Left lung (tissue), 10 donors: ENCODE measurements around the gene PRR30. TPM values are rescaled to one million over a fixed set of nuclear protein-coding genes. Genes with fewer than 3 reads are reported as not detected.
"Not testable (repeated sequence)": the region's sequence is repeated elsewhere in the genome, so short reads cannot be mapped to it uniquely, and the experiment has no call there.

Experiments used
- ATAC-seq: fragments of 200-7000 bp; cut with Tn5 transposase; one replicate; pipeline ENCODE4 v1.9.1; 2020; ENCODE audit warnings: moderate library complexity
- DNase-seq, 4 donors: peaks; one replicate each; pipeline ENCODE4 v3.0.0-alpha.2; 2013 to 2020
- H3K27ac ChIP-seq, 2 donors: fragments of 200-600 bp; sonication (generic) in 1 of 2; one replicate each; pipeline versions ENCODE4 v1.5.0 to v1.8.0; 2020 to 2021
- H3K27me3 ChIP-seq, 2 donors: fragments of 200-600 bp; sonication (generic) in 1 of 2; one replicate each; pipeline versions ENCODE4 v1.5.0 to v1.8.0; 2020 to 2021
- H3K36me3 ChIP-seq, 2 donors: fragments of 200-600 bp; sonication (generic) in 1 of 2; one replicate each; pipeline versions ENCODE4 v1.5.0 to v1.8.0; 2020 to 2021
- H3K4me1 ChIP-seq, 2 donors: fragments of 200-600 bp; one replicate each; pipeline ENCODE4 v1.8.0; 2021
- H3K4me3 ChIP-seq, 2 donors: fragments of 200-600 bp; sonication (generic) in 1 of 2; one replicate each; pipeline versions ENCODE4 v1.5.0 to v1.8.0; 2020 to 2021; ENCODE audit warnings: mild to moderate bottlenecking in 1 of 2
- H3K9me3 ChIP-seq, 2 donors: fragments of 200-600 bp; sonication (generic) in 1 of 2; one replicate each; pipeline versions ENCODE4 v1.5.0 to v1.8.0; 2020 to 2021
- CTCF ChIP-seq, 2 donors: fragments of 200-600 bp; sonication (generic) in 1 of 2; IDR thresholded peaks; one replicate each; pipeline versions ENCODE4 v1.5.0 to v1.8.0; 2021; ENCODE audit warnings: antibody characterized with exemption in 2 of 2
- intact Hi-C, 2 donors: fragments of 100-400 bp; cut with DNase I; formaldehyde crosslinking; loops; one replicate each; pipeline versions ENCODE4 v1.11.2 to v1.14.2; 2022
- polyA plus RNA-seq, 6 donors: library from polyadenylated mRNA; unstranded; fragments of 120-200 nt; gene quantifications; one replicate each; pipeline ENCODE4 v1.2.1, GENCODE V29; 2013; ENCODE audit not compliant: insufficient read length in 6 of 6
- total RNA-seq, 2 donors: library from RNA; stranded (reverse); fragmentation: NEBNext Ultra II Directional; extraction: Animal tissue kit (Norgen Biotek cat#: 25700); gene quantifications; one replicate each; pipeline ENCODE4 v1.2.1, GENCODE V29; 2021
- donor health status: DM: no; HTN: yes; CAD: no.
- donor health status: DM: no; HTN: no; CAD: no.

PRR30 gene
- total and polyA plus RNA-seq, 8 donors, result not detected

GRCh38 chr2:27117995-27118524 is 21.1 kb downstream of the PRR30 start:
- no peak overlapping the region for H3K27ac ChIP-seq

GRCh38 chr2:27115519-27115918 is 23.7 kb downstream of the PRR30 start:
- Histone ChIP-seq H3K4me1 (peaks cover 5 to 11% of the 10 kb centered on the region in 2 donors), H3K27ac (no peak overlapping the region), H3K36me3 (no peaks in the 10 kb centered on the region), H3K27me3 (peaks cover 16 to 47% of the 10 kb centered on the region in 2 donors), H3K4me3 (no peak overlapping the region), H3K9me3 (no peaks in the 10 kb centered on the region)
- TF ChIP-seq CTCF (IDR thresholded peaks at IDR 0.05), result no peak
- ATAC-seq, result no peak
- DNase-seq, result no peak
- intact Hi-C loops, result no loop called here

More at GRCh38 chr2:27117995-27118524, 21.1 kb downstream of the PRR30 start:
- intact Hi-C loops, result no loop called here
- H3K27me3 ChIP-seq, result peaks cover 16 to 48% of the 10 kb centered on the region in 2 donors
- peaks cover 5 to 17% of the 10 kb centered on the region in 2 donors for H3K4me1 ChIP-seq
- H3K9me3 ChIP-seq, result no peaks in the 10 kb centered on the region
- no peaks in the 10 kb centered on the region for H3K36me3 ChIP-seq
- H3K4me3 ChIP-seq, result peak overlapping the region; percentile 24 to 28
- ATAC-seq (no peak), DNase-seq (no peak)
- no peak for TF ChIP-seq CTCF (IDR thresholded peaks at IDR 0.05)

GRCh38 chr2:27111392-27112078 is 27.7 kb downstream of the PRR30 start:
- ATAC-seq, DNase-seq, H3K9me3 ChIP-seq, H3K27me3 ChIP-seq, H3K4me1 ChIP-seq, intact Hi-C loops, H3K27ac ChIP-seq, H3K4me3 ChIP-seq, H3K36me3 ChIP-seq: not testable (repeated sequence)

- ATAC-seq, H3K27ac ChIP-seq, H3K36me3 ChIP-seq, H3K4me1 ChIP-seq, H3K9me3 ChIP-seq, DNase-seq, H3K4me3 ChIP-seq, intact Hi-C loops, H3K27me3 ChIP-seq: not testable (repeated sequence)
Observed at GRCh38 chr2:27110603-27111352, 28.4 kb downstream of the PRR30 start.

- ATAC-seq (no peak), DNase-seq (no peak)
- Histone ChIP-seq H3K27ac (no peak overlapping the region), H3K4me3 (no peak overlapping the region), H3K27me3 (peaks cover 0 to 4% of the 10 kb centered on the region in 2 donors), H3K36me3 (no peaks in the 10 kb centered on the region), H3K4me1 (no peaks in the 10 kb centered on the region), H3K9me3 (no peaks in the 10 kb centered on the region)
- intact Hi-C loops, result no loop called here
- no peak for TF ChIP-seq CTCF (IDR thresholded peaks at IDR 0.05)
Observed at GRCh38 chr2:27109083-27109482, 30.1 kb downstream of the PRR30 start.

- intact Hi-C loops, result no loop called here
- ATAC-seq (no peak), DNase-seq (no peak)
- peaks cover 0 to 10% of the 10 kb centered on the region in 2 donors for H3K27me3 ChIP-seq
- H3K4me1 ChIP-seq, result no peaks in the 10 kb centered on the region
- H3K4me3 ChIP-seq, result no peak overlapping the region
- TF ChIP-seq CTCF (IDR thresholded peaks at IDR 0.05), result no peak
- H3K27ac ChIP-seq, result no peak overlapping the region
- no peaks in the 10 kb centered on the region for H3K9me3 ChIP-seq
- no peaks in the 10 kb centered on the region for H3K36me3 ChIP-seq
Observed at GRCh38 chr2:27108221-27108620, 31.0 kb downstream of the PRR30 start.
